ENCODE results near the gene AFF3.

DNA sequence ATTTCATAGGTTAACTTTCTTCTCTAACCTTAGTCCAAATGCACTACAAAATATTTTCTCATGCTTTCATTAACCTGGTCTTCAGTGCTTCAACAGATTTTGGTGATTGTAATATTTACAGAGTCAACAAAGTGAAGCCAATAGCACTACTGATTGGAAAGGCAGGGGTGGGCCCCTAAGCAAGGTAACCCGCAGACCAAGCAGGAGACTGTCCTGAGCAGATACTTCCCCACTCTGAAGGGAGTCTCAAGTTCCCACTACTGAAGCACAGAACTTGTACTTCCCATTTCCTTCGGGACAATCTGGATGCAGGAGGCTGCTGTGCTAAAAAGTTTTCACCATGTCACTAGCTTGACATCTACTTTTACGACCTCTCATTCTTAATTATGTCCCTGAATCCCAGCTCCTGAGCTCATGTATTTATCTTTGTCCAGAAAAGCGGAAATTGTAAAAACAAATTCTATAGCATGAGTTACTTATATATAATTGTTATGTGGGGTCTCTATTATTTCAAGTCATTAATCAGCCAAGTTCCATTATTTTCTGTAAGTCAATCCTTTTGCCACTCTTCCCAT is 341.0 kb downstream of the AFF3 start:
- TF ChIP-seq, protein P1, sequence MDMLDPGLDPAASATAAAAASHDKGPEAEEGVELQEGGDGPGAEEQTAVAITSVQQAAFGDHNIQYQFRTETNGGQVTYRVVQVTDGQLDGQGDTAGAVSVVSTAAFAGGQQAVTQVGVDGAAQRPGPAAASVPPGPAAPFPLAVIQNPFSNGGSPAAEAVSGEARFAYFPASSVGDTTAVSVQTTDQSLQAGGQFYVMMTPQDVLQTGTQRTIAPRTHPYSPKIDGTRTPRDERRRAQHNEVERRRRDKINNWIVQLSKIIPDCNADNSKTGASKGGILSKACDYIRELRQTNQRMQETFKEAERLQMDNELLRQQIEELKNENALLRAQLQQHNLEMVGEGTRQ (IDR thresholded peaks at IDR 0.05; ENCODE audit: low read depth, low read length) = no peak
- TF ChIP-seq MAFK (IDR thresholded peaks at IDR 0.05; ENCODE audit: low read depth, low read length) = no peak
- TF ChIP-seq, protein P2, sequence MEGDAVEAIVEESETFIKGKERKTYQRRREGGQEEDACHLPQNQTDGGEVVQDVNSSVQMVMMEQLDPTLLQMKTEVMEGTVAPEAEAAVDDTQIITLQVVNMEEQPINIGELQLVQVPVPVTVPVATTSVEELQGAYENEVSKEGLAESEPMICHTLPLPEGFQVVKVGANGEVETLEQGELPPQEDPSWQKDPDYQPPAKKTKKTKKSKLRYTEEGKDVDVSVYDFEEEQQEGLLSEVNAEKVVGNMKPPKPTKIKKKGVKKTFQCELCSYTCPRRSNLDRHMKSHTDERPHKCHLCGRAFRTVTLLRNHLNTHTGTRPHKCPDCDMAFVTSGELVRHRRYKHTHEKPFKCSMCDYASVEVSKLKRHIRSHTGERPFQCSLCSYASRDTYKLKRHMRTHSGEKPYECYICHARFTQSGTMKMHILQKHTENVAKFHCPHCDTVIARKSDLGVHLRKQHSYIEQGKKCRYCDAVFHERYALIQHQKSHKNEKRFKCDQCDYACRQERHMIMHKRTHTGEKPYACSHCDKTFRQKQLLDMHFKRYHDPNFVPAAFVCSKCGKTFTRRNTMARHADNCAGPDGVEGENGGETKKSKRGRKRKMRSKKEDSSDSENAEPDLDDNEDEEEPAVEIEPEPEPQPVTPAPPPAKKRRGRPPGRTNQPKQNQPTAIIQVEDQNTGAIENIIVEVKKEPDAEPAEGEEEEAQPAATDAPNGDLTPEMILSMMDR (conservative IDR thresholded peaks at IDR 0.05; ENCODE audit: low read depth, low read length) = no peak
- TF ChIP-seq POLR2A (IDR thresholded peaks at IDR 0.05; ENCODE audit: low read depth, low read length) = no peak

Measured in IMR-90 (cell line).